HG03432 (cell line): ENCODE results near the gene ITPR2.
A peak's percentile ranks its signal among the peaks of the same experiment; 100 is the strongest.
"Not testable (repeated sequence)": the region's sequence is repeated elsewhere in the genome, so short reads cannot be mapped to it uniquely, and the experiment has no call there.

Source experiments
- ATAC-seq: cut with Tn5 transposase; IDR thresholded peaks from one replicate; pipeline ENCODE4 v1.9.1; 2021; ENCODE audit warnings: mild to moderate bottlenecking, moderate library complexity; ENCODE audit not compliant: unreplicated experiment

ITPR2 gene

DNA sequence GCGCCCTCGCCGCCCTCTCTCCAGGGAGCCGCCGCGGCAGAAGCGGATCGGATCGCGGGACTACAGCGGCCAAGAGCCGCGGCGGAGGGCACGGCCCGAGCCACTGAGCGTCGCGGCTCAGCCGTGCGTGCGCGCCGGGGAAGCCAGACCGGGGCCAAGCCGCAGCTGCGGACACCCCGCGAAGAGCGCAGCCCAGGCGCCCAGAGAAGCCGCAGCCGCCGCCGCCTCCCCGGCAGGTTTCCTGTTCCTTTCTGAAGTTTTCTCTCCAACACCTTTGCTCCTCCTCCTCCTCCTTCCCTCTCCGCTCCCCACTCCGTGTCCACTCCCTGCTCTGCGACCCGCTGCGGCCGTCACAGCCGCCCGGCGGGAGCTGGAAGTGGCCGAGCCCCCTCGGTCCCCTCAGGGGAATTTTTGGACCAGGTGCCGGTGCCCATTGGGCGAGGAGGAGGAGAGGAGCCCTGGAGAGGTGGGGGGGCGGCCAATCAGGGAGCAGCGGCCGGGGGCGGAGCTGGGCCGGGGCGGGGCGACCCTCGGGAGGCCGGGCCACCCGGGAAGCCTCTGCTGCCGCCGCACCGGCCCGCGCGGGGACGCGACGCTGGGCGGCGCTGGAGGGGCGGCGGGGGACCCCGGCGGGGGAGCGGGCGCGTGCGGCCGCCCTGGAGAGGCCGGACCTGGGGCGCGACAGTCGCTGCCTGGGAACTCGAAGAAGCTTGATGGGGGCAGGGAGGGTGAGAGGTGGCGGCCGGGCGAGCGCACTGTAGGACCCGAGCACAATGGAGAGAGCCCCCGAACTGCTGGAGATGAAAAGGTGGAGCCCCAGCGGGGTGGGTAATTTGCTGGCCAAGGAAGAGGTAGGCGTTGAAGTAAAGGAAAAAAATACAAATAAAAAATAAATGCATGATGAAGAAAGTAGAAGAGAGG lies at the start of gene ITPR2:
TSS of gene ITPR2 (minus strand) at position 373 of the 921 bp plus-strand sequence. CDS start 413 bp downstream, outside the sequence.
- ATAC-seq, result peak; percentile 76

DNA sequence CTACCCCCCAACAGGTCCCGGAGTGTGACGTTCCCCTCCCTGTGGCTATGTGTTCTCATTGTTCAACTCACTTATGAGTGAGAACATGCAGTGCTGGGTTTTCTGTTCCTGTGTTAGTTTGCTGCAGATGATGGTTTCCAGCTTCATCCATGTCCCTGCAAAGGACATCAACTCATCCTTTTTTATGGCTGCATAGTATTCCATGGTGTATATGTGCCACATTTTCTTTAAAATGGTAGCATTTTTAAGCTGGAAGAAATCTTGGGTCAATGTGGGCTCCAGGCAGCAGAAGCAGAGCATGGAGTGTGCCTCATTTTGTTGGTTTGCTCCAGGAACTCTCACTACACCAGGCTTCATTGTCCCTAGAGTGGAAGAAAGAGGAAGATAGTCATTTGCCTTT lies 47.6 kb upstream of the ITPR2 start:
- no peak for ATAC-seq

DNA sequence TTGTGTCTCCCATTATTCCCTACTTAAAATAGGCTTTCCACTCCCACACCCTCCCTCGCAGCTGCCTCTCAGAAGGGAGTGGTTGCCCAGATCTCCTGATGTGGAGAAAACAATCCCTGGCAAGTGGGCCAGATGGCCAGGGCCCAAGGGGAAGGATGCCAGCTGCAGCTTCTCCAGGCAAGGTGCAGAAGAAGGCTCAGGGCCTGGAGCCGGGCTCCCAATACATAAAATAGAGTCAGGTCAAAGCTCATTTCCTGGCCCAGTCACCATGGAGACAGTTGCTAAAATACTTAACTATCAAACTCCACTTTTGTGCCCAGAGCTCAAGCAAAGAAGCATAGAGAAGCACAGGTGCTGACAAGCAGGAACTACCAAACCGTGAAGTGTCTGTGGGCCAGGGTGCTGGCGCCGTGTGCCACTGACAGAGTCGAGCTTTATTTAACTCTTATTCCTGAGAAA lies 45.7 kb upstream of the ITPR2 start:
- peak; percentile 80 for ATAC-seq

DNA sequence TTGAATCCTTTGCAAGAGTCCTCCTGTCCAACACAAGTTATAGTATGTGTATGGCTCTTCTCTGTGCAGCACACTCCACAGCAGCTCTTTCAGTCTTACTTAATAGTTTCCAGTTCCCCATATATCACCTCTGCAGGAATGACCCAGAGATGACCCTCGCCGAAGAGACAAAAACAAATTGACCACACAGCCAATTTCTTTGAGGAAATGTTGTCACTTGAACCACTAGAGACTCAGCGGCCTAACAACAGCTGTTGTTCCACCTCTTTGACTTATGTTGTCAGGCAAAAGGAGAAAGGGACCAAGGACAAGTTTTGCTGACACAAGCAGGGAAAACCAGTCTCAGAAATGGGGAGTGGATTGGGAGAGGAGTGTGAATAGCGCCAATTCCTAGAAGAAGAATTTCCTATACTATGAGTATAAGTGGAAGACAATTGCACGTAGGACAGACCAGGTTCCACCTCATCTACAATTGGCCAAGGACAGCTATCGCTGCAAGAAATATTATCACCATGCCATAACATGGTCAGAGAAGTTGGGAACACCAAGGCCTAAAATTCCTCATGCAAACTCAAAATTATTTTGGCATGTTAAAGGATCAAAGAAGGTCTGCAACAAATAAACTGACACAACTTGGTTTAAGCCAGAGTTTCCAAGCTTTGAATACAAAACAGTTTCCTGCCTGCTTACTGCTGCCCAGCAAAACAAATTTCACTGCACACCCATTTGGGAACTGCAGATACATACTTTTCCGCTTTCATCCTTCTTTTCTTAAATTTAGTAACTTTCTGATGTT lies 41.7 kb upstream of the ITPR2 start:
- ATAC-seq, result peak; percentile 69

DNA sequence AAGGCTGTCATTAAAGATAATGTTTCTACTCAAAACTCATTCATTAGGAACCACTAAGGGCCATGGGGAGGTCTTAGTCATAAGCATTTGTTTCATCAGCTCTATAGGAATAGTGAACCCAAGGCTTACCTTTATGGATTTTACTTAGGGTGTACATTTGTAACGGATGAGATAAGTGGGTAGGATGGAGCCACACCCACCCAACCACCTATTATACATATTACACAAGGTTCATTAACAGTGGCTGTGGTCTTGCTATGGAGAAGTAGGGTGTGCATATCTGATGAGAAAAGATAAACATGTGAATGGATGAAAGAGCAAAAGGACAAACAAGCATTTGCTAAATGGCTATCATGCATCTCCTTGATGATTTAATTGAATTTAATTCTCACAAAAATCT lies 39.6 kb upstream of the ITPR2 start:
- ATAC-seq, result no peak

DNA sequence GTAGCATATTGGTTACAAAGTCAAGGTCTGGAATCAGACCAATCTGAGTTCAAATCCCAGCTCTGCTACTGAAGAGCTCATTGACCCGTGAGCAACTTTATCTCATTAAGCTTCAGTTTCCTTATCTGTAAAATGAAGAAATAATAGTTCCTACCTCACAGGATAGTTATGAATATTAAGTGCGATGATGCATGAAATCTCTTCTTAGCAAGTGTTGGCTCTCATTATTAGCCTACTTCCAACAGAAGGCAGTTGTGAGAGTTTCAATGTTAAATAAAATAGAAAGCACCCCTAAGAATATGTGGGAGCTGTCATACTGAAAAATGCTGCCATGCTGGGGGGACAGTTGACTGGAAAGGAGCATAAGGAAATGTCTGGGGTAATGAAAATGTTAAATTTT lies 39.0 kb upstream of the ITPR2 start:
- ATAC-seq, result no peak

DNA sequence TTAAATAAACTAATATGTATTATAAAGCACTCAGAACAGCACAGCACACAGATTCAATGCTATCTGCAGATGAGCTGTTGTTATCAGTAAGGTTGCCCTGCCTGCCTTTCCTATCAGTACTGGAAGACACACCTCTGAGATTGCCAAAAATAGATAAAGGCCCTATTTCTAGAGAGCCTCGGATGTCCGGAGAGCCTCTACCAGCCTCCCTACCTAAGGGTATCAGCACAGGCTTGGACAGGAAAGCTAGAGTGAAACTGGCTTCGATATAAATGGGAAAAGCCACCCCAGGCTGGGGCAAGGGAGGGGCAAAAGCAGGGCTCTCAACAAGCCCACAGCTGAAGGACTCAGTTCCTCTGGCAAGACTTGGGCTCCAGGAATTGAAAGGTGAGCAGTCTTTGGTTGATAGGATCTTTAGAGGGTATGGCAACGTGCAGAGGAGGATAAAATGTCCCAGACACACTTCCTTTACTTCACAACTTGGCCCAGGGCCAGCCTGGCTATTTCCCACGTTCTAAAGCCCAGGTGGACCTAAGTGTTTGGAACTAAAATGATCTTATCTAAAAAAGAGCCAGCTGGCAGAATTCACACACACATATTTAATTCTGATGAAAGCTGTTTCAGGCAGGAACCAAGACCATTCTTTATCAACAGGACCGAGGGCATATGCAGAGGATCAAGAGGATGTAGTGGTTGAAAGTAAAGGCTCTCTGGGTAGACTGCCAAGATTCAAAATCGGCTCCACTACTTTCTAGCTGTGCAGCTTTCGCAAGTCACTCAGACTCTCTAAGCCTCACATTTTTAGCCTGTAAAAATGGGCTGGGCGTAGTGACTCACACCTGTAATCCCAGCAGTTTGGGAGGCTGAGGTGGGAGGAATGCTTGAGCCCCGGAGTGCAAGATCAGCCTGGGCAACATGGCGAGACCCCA lies 37.8 kb upstream of the ITPR2 start:
- ATAC-seq, result peak; percentile 39

DNA sequence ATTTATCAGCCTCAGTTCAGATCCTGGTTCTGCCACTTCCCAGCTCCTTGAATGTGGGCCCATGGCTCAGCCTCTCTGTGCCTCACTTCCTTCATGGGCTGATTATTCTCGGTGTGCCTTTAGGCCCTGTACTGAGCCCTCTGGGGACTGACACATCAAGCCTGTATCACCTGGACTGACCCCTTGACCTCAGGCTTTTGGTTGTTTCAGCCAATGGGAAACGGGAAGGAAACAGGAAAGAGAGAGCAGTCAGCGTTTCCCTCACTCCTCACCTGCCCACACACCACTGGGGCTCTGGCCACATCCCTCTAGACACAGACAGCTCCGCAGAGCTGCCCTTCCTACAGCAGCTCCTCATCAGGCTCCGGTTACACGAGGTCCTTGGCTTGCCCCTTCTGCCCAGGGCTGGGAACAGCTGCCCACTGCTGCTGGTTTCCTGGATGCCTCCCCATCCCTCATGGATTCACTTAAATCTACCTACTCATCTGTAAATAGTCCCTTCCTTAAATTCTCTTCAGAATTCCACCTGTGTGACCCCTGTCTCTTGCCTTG lies 37.0 kb upstream of the ITPR2 start:
- ATAC-seq, result no peak

DNA sequence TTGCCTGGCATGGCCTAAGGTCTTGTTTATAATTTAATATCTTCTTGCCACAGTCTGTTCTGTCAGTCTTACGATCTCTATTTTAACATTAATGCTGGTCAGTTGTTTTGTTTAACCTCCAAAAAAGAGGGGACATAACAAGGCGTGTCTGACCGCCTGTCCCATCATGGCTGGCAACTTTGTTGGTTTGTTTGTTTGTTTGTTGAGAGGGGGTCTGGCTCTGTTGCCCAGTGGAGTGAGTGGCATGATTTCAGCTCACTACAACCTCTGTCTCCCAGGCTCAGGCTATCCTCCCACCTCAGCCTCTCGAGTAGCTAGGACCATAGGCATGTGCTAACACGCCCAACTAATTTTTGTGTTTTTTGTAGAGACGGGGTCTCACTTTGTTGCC lies 36.1 kb upstream of the ITPR2 start:
- ATAC-seq, result no peak

DNA sequence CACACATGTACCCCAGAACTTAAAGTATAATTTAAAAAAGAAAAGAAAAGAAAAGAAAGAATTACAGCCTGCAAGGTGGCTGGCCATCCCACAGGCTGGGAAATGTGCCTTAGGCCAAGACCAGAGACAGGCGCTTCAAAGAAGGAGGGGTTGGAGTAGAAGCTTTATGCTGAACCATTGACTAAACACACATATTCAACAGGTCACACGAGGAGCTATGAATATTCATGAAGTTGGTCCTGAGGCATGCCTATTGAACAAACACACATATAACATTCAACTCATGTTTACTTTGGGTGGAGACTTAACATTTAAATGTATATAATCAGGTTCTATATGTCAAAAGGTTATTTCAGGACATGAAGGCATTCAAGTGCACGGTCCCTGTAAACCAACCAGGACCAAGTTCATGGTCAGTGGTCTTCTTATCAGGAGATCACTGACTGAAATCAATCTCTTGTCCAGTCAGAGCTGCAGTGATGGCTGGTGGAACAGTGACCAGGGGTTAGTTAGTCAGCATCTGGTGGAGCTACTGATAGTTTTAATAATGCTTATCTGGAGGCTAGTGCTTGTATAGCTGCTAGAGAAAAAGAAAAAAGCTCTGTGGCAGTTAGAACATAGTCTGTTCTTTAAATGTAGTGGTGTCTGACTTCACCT lies 35.6 kb upstream of the ITPR2 start:
- ATAC-seq, result no peak

DNA sequence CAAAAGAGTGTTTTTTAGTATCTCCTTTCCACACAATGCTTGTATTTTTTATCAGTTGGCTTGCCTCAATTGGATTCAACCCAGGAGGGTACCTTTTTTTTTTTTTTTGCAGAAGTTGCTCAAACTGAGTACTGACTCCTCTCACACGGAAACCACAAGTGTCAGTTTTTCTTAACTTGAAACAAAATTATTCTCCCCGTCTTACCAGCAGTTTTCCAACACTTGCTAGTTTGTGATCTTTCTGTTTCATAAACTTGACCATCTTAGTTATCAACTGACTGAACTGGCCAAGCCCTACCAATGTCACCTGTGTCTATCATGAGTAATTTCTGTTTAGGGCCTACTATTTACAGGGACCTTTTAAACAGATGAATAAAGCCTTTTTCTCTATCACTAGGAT lies 34.1 kb upstream of the ITPR2 start:
- peak; percentile 81 for ATAC-seq

DNA sequence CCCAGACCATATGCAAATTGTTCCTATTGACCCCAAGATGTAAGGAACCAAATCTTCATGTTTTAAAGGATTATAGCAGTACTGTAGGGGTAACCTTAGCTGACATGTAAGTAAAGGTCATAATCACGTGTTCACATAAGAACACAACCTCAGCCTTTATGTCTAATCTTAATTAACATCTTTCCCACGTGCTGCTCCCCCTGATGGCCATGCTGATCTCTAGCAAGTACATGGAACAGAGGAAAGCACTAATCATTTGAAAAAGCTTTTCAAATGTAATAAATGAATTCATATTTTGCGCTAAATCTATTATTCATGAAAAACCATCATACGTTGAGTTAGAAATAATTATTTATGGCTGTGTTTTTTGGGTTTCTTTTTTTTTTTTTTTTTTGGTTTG lies 30.5 kb upstream of the ITPR2 start:
- ATAC-seq, result no peak

DNA sequence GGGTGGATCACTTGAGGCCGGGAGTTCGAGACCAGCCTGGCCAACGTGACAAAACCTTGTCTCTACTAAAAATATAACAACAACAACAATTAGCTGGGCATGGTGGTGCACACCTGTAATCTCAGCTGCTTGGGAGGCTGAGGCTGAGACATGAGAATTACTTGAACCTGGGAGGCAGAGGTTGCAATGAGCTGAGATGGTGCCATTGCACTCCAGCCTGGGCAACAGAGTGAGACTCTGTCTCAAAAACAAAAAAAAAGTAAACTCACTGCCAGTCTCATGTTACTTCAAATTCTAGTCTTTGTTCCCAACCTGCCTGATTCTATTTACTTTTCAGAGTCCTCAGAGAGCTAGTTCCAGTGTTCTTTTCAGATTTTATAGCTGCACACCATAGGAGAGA lies 29.8 kb upstream of the ITPR2 start:
- ATAC-seq, result not testable (repeated sequence)

DNA sequence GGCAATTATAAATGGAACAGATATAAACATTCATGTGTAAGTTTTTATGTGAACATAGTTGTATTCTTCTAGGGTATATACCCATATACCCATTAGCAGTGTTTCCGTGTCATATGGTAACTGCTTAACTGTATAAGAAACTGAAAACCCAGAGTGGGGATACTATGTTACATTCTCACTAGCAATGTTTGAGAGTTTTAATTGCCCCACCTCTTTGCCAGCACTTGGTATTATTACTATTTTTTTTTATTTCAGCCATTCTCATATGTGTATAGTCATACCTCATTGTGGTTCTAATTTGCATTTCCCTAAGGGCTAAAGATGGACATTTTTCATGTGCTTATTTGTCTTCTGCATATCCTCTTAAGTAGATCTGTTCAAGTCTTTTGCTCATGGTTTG lies 28.7 kb upstream of the ITPR2 start:
- ATAC-seq, result no peak

DNA sequence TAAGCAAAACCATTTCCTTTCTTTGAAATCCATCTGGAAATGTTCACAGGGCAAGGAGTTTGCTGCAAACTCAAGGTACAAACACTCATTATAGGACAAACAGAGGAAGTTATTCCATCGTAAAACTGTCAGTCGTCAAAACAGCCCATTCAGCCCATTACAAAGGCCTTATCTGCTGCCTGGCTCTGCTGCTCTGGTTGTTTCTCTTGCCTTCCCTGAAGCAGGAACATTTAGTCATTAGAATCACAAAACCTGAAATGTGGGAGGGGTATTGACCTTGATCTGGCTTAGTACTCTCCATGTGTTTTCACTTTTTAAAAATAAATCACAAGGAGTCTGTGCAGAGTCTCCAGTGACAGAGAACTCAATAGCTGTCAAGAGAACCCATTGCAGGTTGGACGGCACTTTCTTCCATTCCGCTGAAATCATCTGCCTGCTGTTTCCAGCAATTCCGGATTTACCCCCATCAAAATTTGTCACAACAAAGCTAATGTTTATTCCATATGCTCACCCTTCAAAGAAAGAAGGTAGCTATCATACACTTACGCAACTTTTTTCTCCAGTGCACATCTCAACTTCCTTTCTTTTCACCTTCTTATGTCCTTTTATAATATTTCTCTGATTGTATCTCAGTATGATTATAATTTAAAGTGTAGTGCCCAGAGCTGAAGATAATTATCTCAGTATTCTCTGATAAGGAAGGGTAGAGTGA lies 24.6 kb upstream of the ITPR2 start:
- no peak for ATAC-seq

DNA sequence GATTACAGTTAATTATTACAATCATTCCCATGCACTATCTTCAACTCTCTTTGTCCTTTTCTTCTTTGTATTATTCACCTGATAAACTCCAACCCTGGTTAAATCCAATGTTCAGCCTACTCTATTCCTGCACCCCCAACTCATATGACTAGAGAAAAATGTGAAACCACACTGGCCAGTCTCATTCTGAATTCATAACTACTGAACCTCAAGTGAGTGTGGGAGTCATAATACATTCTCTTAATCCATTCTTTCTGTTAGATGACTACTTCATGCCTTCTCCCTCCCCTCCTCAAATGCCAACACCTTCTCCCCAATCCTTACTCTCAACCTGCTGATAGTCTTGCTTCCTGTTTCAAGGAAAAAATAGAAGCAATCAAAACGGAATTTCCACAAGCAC lies 22.3 kb upstream of the ITPR2 start:
- ATAC-seq, result no peak

DNA sequence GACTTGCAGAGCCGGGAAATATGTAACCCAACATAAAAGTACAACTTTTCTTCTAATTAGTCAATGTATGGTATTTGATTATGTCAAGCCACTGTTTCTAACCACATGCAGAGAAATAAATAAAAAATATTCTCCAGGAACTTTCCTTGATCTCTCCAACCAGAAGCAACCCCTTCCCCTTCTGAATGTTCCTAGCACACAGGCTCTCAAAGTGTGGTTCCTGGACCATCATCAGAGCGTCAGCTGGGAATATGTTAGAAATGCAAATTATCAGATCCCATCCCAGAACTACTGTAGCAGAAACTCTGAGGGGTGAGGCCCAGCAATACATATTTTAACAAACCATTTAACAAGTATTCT lies 21.0 kb upstream of the ITPR2 start:
- peak; percentile 26 for ATAC-seq

DNA sequence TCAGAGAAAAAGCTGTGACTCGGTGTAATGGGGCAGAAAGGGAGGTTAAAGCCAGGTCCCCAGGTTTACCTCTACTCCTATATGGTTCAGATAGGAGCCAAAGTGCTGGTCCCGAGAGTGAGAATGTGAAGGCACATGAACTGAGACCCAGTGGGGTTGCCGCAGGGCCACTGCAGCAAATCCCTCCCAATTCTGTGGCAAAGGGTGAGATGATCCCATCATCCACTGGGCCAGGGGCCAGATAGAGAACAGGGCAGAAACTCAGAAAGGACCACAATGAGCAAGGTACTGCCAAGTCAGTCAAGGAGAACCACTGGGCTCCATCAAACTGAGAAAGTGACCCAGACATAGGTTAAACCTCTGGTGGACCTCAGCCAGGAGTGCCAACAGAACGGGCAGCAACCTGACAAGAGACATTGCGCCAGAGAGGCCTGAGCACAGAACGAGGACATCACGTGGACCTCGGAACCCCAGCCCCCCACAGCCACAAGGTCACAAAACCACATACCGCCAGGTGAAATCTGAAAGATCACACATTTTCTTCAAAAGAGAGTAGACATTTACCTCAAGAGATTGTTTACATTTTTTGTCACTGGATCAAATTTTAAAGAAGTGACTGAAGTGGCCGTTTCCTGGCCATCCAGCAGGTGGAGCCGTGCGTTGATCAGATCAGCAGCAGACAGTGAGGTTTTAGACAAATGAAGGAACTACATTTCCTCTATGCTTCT lies 20.5 kb upstream of the ITPR2 start:
- ATAC-seq, result peak; percentile 91
